HL-60 (cell line): ENCODE measurements around the gene KCNK18.

ENCODE experiments used
- DNase-seq, 2 experiments: peaks; one replicate each; pipeline ENCODE4 v3.0.0-alpha.2; 2010 to 2020; ENCODE audit warnings: low read depth in 1 of 2, low spot score in 1 of 2
- H3K27ac ChIP-seq: fragments of 250-450 bp; sonication (Bioruptor Pico); replicated peaks from 2 replicates; pipeline ENCODE4 v1.5.1; 2020; ENCODE audit warnings: mild to moderate bottlenecking, moderate library complexity
- H3K27me3 ChIP-seq: fragments of 250-450 bp; sonication (Bioruptor Pico); 2 replicates; pipeline ENCODE4 v1.5.1; 2021; ENCODE audit warnings: mild to moderate bottlenecking, moderate library complexity; ENCODE audit not compliant: insufficient read depth, poor library complexity, severe bottlenecking
- H3K4me3 ChIP-seq: replicated peaks from 2 replicates; pipeline ENCODE4 v1.5.1; 2011; ENCODE audit warnings: mild to moderate bottlenecking, control low read depth, low read length; ENCODE audit not compliant: insufficient read depth
- CTCF ChIP-seq: IDR thresholded peaks from one replicate; pipeline ENCODE4 v1.5.1; 2011; ENCODE audit warnings: low read length, control low read depth, inconsistent platforms; ENCODE audit not compliant: insufficient read depth
- GABPA ChIP-seq: IDR thresholded peaks from 2 replicates; pipeline ENCODE4 v1.6.1; 2012; ENCODE audit warnings: low read depth
- POLR2AphosphoS5 ChIP-seq: IDR thresholded peaks from 2 replicates; pipeline ENCODE4 v1.6.1; 2012; ENCODE audit warnings: low read depth
- SPI1 ChIP-seq: IDR thresholded peaks from 2 replicates; pipeline ENCODE4 v1.6.1; 2012; ENCODE audit warnings: low read depth, mild to moderate bottlenecking, borderline replicate concordance
- TF ChIP-seq, protein P1 (sequence below): IDR thresholded peaks from 2 replicates; pipeline ENCODE4 v1.6.1; 2012; ENCODE audit warnings: low read depth; ENCODE audit not compliant: insufficient replicate concordance

KCNK18 gene

DNA sequence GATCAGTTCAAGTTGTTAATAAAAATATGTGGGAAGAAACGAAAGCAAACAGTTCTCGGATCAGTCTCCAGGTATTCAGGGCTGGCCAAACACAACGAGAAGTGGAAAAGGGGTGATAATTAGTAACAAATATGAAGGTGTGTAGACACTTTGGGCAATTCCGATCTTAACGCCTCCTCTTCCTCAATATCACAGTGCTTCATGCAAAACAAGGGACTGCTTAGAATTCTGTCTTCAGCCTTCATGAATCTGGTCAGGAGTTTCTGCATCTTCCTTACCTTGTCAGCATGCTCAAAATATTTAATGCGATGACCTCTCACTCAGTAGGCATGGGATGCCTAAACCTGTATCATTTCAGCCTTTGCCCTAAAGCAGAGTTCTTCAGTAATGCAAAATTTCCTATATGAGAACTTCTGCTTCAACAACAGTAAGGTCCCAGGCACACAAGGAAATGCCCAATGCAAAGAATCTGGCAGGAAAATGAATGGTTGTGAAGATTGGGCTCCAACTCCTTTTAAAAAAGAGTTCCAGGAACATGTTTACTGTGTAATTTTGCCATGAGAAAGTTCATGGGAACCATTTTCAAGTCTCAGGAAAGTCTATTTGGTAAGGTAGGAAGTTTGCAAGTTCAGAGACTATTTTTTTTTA is 35.8 kb upstream of the KCNK18 start:
- peaks cover 86% of the 10 kb centered on the region for H3K27me3 ChIP-seq
- no peak overlapping the region for H3K4me3 ChIP-seq
- DNase-seq, result no peak
- TF ChIP-seq, protein P1, sequence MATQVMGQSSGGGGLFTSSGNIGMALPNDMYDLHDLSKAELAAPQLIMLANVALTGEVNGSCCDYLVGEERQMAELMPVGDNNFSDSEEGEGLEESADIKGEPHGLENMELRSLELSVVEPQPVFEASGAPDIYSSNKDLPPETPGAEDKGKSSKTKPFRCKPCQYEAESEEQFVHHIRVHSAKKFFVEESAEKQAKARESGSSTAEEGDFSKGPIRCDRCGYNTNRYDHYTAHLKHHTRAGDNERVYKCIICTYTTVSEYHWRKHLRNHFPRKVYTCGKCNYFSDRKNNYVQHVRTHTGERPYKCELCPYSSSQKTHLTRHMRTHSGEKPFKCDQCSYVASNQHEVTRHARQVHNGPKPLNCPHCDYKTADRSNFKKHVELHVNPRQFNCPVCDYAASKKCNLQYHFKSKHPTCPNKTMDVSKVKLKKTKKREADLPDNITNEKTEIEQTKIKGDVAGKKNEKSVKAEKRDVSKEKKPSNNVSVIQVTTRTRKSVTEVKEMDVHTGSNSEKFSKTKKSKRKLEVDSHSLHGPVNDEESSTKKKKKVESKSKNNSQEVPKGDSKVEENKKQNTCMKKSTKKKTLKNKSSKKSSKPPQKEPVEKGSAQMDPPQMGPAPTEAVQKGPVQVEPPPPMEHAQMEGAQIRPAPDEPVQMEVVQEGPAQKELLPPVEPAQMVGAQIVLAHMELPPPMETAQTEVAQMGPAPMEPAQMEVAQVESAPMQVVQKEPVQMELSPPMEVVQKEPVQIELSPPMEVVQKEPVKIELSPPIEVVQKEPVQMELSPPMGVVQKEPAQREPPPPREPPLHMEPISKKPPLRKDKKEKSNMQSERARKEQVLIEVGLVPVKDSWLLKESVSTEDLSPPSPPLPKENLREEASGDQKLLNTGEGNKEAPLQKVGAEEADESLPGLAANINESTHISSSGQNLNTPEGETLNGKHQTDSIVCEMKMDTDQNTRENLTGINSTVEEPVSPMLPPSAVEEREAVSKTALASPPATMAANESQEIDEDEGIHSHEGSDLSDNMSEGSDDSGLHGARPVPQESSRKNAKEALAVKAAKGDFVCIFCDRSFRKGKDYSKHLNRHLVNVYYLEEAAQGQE, result no peak
- TF ChIP-seq SPI1 (no peak), CTCF (no peak), GABPA (no peak), POLR2AphosphoS5 (no peak)
- no peak overlapping the region for H3K27ac ChIP-seq

DNA sequence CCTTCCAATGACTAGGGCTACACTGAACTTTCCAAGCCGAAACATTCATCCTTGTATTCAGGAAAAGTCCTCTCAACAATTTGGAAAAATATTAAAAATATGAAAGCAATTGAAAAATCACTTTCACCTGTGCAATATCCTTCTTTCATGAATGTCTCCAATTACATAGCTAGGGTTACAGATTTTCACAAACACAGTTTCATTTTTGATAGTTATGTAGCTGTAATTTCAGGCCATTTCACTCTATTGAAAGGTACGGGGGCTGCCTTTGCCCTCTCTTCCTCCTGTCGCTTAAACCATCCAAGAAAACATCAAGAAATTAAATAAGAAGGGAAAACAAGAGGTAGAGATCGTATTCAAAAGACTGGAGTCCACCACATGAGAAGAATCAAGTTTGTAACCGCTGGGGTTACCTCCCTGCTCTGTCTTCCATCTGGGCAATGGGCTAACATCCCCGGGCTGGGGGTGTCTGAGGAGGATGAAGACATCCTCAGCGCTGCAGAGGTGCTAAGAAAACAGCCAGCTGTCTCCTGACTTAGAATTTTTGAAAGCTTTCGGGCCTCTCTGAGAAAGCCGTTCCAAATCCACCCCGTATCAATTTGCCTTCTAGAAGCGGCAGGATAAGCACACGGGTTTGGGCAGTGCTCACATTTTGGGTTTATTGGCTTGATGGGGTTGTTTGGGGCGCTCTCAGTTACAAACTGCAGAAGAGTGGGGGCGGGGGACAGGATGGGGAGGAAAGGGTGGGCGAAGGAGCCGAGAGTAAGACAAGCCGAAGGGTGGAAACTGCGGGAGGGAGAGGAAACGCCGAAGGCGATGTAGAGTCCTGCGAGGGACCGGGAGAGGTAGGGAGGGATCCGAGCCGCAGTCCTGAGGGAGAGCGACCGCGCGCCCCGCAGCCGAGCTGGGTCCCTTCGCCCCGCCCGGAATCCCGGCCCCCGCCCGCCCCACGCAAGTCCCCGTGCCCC is 34.9 kb upstream of the KCNK18 start:
- Histone ChIP-seq H3K27ac (no peak overlapping the region), H3K27me3 (peaks cover 85% of the 10 kb centered on the region), H3K4me3 (no peak overlapping the region)
- no peak for DNase-seq
- no peak for TF ChIP-seq POLR2AphosphoS5
- TF ChIP-seq GABPA, result no peak
- no peak for TF ChIP-seq CTCF
- TF ChIP-seq SPI1, result no peak
- TF ChIP-seq, protein P1, result no peak

- Histone ChIP-seq H3K27me3 (peaks cover 90% of the 10 kb centered on the region), H3K27ac (no peak overlapping the region), H3K4me3 (no peak overlapping the region)
- TF ChIP-seq SPI1 (no peak), GABPA (no peak), POLR2AphosphoS5 (no peak), CTCF (no peak)
- TF ChIP-seq, protein P1, result no peak
- no peak for DNase-seq
Observed at GRCh38 chr10:117163061-117163953, 34.0 kb upstream of the KCNK18 start.
